Calu3 (cell line): Measurements from ENCODE around the gene SETBP1. TPM values are rescaled to one million over a fixed set of nuclear protein-coding genes. Genes with fewer than 3 reads are reported as not detected.
A peak's percentile ranks its signal among the peaks of the same experiment; 100 is the strongest.

Experiments
- BruUV-seq: library from RNA; stranded (reverse); fragments of 400-500 nt; replicated peaks from 2 replicates; lab custom pipeline; 2021; lab: Mats Ljungman, UMichigan
- CTCF ChIA-PET: fragments of 300-600 bp; sonication (Branson Sonifier 250); formaldehyde crosslinking; loops from one replicate; lab custom pipeline; 2022; ENCODE audit warnings: antibody characterized with exemption; lab: Charles Lee
- DNase-seq: peaks from one replicate; pipeline ENCODE4 v3.0.0; 2022
- H3K27ac Mint-ChIP-seq: one replicate; pipeline ENCODE4 v1.8.0; 2022; ENCODE audit warnings: mixed read lengths; ENCODE audit not compliant: unreplicated experiment
- H3K27me3 Mint-ChIP-seq: one replicate; pipeline ENCODE4 v1.8.0; 2022; ENCODE audit warnings: mixed read lengths; ENCODE audit not compliant: unreplicated experiment
- H3K36me3 Mint-ChIP-seq: one replicate; pipeline ENCODE4 v1.8.0; 2022; ENCODE audit warnings: mild to moderate bottlenecking, moderate library complexity, mixed read lengths; ENCODE audit not compliant: insufficient read depth, unreplicated experiment
- H3K4me1 Mint-ChIP-seq: one replicate; pipeline ENCODE4 v1.8.0; 2022; ENCODE audit warnings: mild to moderate bottlenecking, low read depth, mixed read lengths; ENCODE audit not compliant: unreplicated experiment
- H3K4me3 Mint-ChIP-seq: one replicate; pipeline ENCODE4 v1.8.0; 2022; ENCODE audit warnings: mild to moderate bottlenecking, low read depth, moderate library complexity, mixed read lengths; ENCODE audit not compliant: unreplicated experiment
- H3K9me3 Mint-ChIP-seq: one replicate; pipeline ENCODE4 v1.8.0; 2022; ENCODE audit warnings: low read depth, mixed read lengths; ENCODE audit not compliant: unreplicated experiment
- CTCF ChIP-seq: fragments of 200-600 bp; IDR thresholded peaks from one replicate; pipeline ENCODE4 v1.8.0; 2022; ENCODE audit warnings: antibody characterized with exemption; ENCODE audit not compliant: unreplicated experiment
- intact Hi-C: fragments of 100-400 bp; cut with micrococcal nuclease; formaldehyde crosslinking; loops from one replicate; pipeline ENCODE4 v1.10.0; 2022; ENCODE audit not compliant: unreplicated experiment
- total RNA-seq: library from RNA; stranded (reverse); gene quantifications from 2 replicates; pipeline ENCODE4 v1.2.3, GENCODE V29; 2022

SETBP1 gene
- total RNA-seq, 1 experiment from 2014 or later = 6.0 TPM

GRCh38 chr18:44893966-44894365 is 213.3 kb downstream of the SETBP1 start:
- H3K4me1 Mint-ChIP-seq = peaks cover 9% of the 10 kb centered on the region
- intact Hi-C loops = loop anchor here (10.0 kb wide), 1 partner anchor 309 kb away; no protein-coding TSS in a partner anchor
- H3K27me3 Mint-ChIP-seq = no peaks in the 10 kb centered on the region
- no peak for DNase-seq
- CTCF ChIA-PET = no interaction called here
- no peak for TF ChIP-seq CTCF
- no TSS peak for BruUV-seq
- no peaks in the 10 kb centered on the region for H3K36me3 Mint-ChIP-seq
- no peak overlapping the region for H3K27ac Mint-ChIP-seq
- peaks cover 8% of the 10 kb centered on the region for H3K9me3 Mint-ChIP-seq
- no peak overlapping the region for H3K4me3 Mint-ChIP-seq

- intact Hi-C loops = loop anchor here (5.0 to 10.0 kb wide), 3 partner anchors 310 to 1273 kb away; no protein-coding TSS in a partner anchor
These were observed 214.6 kb downstream of the SETBP1 start for GRCh38 chr18:44895176-44895798.

GRCh38 chr18:44896846-44897245 is 216.2 kb downstream of the SETBP1 start:
- H3K4me3 Mint-ChIP-seq = no peak overlapping the region
- CTCF ChIA-PET = no interaction called here
- H3K36me3 Mint-ChIP-seq = no peaks in the 10 kb centered on the region
- BruUV-seq = no TSS peak
- no peak for TF ChIP-seq CTCF
- no peaks in the 10 kb centered on the region for H3K27me3 Mint-ChIP-seq
- intact Hi-C loops = loop anchor here (5.0 to 10.0 kb wide), 3 partner anchors 312 to 1275 kb away; no protein-coding TSS in a partner anchor
- no peak for DNase-seq
- H3K9me3 Mint-ChIP-seq = peaks cover under 1% of the 10 kb centered on the region
- peaks cover 9% of the 10 kb centered on the region for H3K4me1 Mint-ChIP-seq
- H3K27ac Mint-ChIP-seq = no peak overlapping the region

More at GRCh38 chr18:44895176-44895798, 214.6 kb downstream of the SETBP1 start:
- Mint-ChIP-seq H3K27ac (no peak overlapping the region), H3K4me1 (peaks cover 9% of the 10 kb centered on the region), H3K9me3 (peaks cover 8% of the 10 kb centered on the region), H3K36me3 (no peaks in the 10 kb centered on the region), H3K4me3 (no peak overlapping the region), H3K27me3 (no peaks in the 10 kb centered on the region)
- TF ChIP-seq CTCF = no peak
- BruUV-seq = no TSS peak
- DNase-seq = peak; percentile 61
- CTCF ChIA-PET = interaction anchor here (1.0 to 1.1 kb wide), 2 partner anchors 8 to 216 kb away, joined by 3 read pairs; no protein-coding TSS in a partner anchor

GRCh38 chr18:44897411-44897810 is 216.7 kb downstream of the SETBP1 start:
- TF ChIP-seq CTCF = no peak
- CTCF ChIA-PET = no interaction called here
- H3K27ac Mint-ChIP-seq = no peak overlapping the region
- H3K9me3 Mint-ChIP-seq = no peaks in the 10 kb centered on the region
- H3K27me3 Mint-ChIP-seq = no peaks in the 10 kb centered on the region
- intact Hi-C loops = loop anchor here (5.0 to 10.0 kb wide), 3 partner anchors 313 to 1275 kb away; no protein-coding TSS in a partner anchor
- no peak overlapping the region for H3K4me3 Mint-ChIP-seq
- DNase-seq = no peak
- H3K4me1 Mint-ChIP-seq = peaks cover 9% of the 10 kb centered on the region
- BruUV-seq = no TSS peak
- no peaks in the 10 kb centered on the region for H3K36me3 Mint-ChIP-seq
